GM19468 (cell line): ENCODE results near the gene LRP1B.
A peak's percentile ranks its signal among the peaks of the same experiment; 100 is the strongest.

Experiments used
- ATAC-seq: cut with Tn5 transposase; IDR thresholded peaks from one replicate; pipeline ENCODE4 v1.9.1; 2021; ENCODE audit warnings: mild to moderate bottlenecking, moderate library complexity, moderate number of reproducible peaks; ENCODE audit not compliant: unreplicated experiment; ENCODE audit errors: extremely low read depth

The LRP1B gene

DNA sequence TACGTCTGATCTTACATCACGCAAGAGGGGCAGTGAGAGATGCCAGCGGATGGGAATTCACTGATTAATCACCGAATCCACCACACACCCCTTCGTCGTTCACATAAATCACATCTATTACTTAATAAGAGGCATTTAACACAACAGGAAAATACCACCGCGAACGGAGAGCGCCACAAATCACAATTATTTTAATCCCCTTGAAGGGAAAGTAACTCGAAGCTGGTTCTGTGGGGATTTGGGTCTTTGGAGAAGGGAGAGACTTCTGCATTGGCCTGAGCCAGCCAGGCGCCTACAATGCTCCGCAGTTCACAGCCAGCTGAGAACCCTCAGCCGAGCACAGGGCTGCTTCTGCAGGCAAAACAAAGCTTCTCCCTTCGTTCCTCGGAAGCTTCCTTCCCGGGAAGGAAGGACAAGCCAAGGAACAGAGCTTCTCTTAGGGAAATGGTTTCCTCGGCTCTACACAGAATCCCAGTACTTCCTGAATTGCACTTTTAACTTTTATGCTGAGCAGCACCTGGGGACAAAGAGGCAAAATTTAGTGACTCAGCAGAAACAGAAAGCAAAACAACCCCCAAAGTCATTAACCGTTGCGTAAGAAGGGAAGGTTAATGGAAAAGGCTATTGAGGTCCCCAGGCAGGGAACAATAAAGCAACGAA lies at the start of gene LRP1B:
Gene LRP1B, minus strand, starts transcription at position 7 of the 660 bp plus-strand sequence. CDS start 287 bp downstream, outside the sequence.
- ATAC-seq, result no peak

DNA sequence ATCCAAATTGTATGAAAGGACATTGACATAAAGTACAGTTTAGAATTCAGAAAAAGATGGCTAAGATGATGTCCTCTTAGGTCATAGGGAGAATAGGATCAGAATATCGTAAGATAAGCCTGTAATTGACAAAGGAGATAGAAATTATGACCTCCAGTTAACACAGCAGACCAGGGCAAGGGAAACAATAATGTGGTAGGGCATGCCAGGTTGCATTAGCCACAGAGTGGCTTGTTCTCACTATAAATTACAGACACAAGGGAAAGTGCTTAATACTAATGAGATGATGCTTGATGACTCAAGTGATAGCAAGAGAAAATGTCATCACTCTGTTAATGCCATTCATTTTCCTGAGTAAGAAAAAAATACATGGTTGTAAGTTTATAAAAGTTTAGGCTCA lies 48.9 kb upstream of the LRP1B start:
- no peak for ATAC-seq

DNA sequence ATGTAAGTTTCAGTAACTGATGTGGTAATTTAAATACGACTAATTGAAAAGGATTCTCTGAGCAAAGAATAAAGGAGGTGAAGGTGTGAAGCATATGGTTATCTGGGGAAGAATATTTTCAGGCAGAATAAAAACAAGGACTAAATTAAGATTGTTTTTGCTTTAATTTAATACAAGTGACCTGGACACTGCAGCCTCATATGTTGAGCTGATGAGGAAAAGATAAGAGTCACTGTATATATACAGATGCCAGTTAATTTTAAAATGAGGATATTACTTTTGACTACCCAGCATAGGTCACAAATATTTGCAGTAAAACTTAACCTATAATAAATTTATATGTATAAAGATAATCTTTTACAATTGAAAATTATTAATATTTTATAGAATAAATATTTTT lies 47.8 kb upstream of the LRP1B start:
- ATAC-seq, result no peak

DNA sequence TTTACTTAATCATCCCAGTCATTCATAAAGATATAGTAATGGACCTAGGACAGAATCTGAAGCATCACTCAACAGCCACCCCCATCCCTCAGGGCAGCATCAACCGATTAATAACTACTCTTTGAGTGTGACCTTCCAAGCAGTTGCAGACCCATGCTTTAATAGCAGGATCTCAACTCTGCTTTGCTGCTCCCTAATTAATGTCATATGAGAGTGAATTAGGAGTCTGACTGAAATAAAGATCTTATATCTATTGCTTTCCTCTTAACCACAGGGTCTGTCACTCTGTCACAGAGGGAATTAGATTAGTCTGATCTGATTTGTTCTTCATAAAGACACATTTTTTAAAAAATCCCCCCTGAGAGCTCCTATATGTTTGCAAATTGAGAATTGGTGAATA lies 46.1 kb upstream of the LRP1B start:
- ATAC-seq, result no peak

DNA sequence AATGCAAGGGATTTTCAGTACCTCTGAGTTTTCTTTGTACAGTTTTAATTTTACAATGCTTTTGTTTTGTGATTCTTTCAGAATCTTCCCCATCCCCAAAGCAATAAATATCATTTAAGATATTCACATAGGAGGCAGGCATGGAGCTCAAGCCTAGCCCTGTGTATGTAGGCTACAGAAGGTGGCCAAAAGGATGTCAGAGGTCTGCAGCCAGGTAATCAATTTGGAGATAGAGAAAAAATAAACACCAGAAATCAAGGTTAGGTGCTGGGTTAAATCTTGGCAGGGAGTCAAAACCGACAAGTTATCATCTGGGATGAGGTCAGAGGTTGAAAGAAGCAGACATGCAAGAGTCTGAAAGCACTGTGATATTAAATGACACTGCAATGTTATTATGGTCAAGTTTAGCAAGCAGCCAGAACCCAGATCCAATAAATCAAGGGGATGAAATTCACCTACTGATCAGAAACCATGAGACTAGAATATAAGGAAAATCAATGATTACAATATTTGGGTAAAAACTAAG lies 45.1 kb upstream of the LRP1B start:
- no peak for ATAC-seq

DNA sequence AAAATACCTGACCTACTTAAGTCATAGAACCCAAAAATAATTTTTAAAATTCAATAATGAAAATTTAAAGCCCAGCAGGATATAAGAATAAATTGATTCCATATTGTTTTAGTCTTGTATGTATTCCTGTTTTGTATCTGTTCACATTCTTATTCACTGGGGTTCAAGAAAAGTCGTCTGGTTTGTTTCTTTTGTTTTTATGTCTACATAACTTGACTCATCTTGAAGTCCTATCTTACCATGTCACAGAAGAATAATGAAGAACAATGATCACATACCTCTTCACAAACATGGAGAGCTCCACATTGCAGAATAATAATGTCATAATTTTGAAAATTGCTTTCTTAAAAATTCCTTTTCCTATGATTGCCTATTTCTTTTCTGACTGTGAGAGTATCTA lies 43.4 kb upstream of the LRP1B start:
- ATAC-seq, result no peak

DNA sequence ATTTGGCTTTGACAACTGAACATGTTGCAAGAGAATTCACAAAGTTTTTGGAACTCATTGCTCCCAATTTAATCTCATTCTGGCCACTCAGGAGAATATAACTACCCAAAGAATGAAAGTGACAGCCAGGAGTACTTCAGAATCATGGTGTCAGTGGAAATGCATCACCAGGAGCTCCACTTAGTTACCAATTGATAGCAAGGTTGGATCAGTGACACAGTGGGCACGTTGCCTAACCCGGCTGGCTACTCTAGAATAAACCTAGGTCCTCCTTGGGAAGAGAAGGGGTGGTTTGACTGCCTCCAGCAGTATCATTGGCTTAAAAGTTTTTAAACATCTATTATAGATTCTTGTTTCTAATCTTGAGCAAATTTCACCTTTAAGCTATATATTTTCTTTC lies 40.0 kb upstream of the LRP1B start:
- no peak for ATAC-seq

DNA sequence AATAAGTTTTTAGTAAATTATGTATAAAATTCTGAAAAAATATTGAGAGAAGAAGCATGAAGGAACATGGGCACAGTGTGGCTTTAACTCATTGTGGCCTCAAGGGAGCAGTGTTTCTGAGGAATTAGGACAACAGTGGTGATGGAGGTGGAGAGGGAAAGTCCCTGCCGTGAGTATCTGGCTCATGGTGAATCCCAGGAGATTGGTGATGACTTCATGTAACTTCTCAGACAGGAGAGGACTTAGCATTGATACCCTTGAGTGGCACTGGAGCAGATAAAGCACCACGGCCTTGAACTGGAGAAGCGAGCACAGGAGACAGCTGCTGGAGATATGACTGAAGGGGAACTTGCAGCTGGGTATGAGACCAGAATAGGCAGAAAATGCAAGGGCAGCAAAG lies 35.0 kb upstream of the LRP1B start:
- peak; percentile 87 for ATAC-seq

DNA sequence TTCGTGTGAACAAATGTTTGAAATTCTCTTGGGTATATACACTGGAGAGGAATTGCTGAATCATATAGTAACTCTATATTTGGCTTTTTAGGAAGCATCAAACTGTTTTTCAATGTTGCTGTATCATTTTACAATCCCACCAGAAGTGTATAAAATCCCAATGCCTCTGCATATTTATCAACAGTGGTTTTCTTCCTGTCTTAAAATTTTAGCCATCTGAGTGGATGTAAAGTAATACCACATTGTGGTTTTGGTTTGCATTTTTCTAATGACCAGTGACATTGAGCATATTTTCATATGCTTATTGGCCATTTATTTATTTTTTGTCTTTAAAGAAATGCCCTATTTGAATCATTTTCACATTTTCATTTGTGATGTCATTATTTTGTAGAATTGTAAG lies 22.8 kb upstream of the LRP1B start:
- ATAC-seq, result no peak

DNA sequence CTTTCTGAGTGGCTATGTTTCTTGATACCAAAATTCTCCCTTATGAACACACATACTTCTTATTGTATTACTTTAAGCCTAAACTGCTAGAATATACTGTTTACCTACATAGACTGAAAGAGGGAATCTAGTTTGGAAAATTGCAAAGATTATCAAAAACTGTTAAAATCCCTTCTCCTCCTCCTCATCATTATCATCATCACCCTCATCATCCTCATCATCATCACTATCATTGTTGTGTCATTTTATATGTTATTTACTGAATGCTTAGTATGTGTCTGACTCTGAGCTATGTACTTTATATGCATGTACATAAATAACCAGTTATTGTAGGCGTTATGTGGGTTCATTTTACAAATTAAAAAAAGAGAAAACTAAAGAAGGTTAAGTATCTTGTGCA lies 19.6 kb upstream of the LRP1B start:
- no peak for ATAC-seq

DNA sequence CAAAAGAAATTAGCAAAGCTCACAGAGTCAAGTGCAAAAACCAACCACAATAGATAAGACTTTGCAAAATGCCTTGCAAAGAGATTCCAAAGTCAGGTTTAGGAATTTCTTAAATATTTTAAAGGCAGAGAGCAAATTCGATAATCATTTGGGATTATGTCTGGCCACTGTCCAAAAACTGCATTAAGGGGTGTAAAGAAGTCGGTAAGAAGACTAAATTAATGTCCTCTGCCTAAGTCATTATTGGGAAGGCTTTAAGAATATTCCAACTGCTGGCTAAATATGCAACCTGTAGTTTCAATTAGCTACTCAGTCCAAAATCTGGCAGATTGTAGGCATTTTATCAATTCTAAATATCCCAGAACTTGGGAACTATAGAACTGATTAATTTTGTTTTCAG lies 13.7 kb upstream of the LRP1B start:
- no peak for ATAC-seq

DNA sequence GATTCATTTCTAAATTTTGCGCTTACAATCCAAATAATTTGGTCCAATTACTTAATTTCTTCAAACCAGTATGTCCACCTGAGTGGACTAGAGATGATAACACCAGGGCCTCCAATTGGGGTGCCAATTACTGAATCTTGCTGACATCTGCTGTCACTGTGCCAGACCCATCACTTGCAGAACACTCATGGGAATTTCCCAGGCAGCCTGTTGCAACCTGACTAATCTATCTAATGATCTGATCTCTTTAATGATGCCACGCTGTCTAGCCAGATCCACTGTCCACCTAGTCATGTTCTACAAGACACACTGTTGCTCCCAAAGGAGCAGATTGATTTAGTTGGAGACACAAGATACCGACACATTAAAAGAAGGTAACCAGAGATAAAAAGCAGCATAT lies 11.8 kb upstream of the LRP1B start:
- ATAC-seq, result no peak

DNA sequence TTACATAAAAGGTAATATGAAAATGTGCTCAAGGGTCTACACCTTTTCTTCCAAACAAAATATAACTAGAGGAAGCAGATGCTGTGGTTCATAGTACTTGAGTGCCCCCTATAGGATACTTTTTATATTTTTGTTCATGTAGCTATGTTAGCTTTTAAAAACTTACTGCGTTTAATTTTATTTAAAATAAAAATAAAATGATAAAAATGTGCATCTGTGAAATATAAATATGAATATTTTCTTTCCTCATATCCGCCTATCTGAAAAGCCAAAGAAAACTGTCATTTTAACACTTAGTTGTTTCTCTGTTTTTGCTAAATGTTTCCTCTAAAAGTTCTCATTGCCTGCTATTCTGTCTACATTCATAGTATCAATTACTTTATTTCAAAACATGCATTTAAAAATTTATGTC lies 9.6 kb upstream of the LRP1B start:
- no peak for ATAC-seq

DNA sequence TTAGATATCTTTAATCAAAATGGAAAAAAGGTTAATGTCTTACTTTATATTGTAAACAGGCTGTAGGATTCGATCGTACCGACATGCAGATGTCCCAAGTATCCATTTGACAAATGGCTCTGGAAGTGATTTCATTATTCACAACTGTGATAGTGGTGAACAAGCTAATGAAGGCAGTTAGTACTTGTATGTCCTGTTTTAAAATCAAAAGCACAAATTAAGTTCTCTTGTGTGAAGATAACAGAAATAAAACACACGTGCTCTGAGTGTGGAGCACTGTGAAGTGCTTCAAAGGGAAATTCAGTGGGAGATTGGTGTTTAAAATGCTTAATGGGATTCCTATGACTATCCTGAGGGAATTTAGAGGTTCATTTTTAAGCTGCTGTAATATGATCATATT lies 8.6 kb upstream of the LRP1B start:
- no peak for ATAC-seq

DNA sequence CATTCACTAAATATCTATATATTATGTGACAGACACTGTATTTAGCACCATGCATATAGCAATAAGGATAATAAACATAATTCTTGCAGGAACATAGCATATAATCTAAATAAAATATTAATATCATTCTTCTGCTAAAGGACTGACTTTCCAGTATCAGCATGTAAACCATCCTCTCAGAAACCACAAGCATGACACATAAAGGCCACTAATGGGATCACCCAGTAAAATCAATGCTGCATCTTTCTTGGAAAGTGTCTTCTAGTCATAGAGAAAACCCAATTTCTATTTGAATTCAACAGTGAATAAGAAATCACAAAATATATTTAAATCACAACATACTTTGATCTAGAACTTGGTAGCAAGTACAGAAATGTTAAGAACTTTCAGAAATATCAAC lies 5.8 kb upstream of the LRP1B start:
- ATAC-seq, result no peak

DNA sequence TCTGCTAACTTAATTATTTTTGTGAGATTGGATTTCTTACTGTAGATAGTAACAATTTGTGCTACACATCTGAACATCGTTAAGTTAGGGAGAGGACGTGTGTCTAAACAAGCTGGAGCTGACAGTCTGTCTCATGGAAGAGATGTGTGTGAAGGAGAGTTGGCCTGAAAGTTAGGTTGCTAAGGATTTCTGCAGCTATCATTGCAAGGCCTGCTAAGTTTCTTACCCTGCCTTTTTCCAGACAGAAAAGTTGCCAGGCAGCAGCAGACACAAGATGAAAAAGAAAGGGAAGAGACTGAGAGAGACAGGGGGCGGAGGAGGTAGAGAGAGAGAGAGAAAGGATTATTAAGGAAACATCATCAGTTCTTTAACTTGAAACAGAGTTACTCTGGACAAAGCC lies 4.1 kb upstream of the LRP1B start:
- ATAC-seq, result no peak

DNA sequence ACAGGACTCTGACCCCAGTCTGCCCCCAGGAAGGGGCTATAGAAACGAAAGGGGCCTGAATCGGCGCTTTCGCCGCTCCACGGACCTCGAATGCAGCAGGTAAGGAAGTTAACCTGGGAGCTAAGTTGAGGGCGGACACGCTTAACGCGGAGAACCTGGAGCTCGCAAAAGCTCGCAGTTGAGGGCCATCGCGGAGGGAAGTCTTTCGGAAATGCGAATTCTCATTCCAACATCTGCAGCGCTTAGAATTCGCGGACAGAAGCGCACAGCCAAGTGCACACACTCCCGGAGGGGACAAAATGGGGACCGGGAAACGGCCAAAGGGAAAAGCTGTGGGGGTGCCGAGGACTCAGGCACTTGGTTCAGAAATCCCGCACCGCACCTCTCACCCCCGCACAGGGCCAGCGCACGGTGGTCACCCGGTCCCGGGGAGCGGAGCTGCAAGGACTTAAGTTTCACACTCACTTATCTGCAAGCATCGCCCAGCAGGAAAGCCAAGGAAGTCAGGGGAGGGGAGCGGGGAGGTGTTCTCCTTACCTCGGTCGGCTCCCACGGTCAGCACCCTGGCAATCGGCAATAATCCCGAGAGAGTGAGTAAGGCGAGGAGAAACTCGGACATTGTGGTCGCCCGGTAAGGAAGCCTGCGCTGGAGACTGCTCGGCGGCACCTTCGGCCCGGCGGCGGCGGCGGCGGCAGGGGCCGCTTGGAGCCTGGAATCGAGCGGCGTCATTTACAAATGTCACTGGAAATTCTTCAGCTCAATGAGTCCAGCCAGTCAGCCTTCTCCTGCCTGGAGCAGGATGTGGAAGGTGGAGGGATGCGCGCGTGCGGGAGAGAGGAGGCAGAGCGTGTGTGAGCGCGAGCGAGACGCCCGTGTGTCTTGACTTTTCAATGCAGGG lies 456 bp downstream of the LRP1B start:
- no peak for ATAC-seq

DNA sequence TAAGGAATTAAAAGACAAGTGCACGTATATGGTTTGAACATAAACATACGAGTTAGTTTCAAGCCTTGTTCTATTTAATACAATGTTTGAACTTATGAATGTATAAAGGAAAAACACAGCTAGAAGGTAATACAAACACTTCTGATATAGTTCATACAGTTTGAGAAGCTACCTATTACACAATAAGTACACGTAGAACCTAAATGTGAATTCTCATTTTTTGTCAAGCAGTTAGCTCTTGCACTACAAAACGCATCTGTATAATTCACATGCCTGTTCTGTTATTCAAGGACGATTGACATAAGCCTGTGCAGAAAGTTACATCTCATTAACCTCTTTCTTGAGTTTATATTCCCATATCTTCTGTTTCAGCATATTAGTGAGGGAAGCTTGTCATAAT lies 2.7 kb downstream of the LRP1B start:
- ATAC-seq, result no peak

DNA sequence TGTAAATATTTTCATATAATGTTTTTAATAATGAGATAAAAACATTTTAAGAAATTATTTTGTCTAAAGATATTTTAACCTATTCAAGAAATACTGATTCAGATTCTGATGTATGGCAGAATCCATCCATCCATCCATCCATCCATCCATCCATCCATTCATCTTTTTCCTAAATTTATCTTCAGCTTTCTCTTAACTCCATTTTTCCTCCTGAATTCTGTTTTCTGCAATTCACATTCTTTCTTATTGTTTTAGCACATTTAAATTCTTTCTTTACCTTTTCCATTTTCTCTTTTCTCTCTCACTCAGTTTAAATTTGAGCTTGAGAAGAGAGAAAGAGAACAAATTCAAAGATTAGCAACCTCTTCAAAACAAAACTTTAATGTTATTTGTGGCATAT lies 3.6 kb downstream of the LRP1B start:
- no peak for ATAC-seq

DNA sequence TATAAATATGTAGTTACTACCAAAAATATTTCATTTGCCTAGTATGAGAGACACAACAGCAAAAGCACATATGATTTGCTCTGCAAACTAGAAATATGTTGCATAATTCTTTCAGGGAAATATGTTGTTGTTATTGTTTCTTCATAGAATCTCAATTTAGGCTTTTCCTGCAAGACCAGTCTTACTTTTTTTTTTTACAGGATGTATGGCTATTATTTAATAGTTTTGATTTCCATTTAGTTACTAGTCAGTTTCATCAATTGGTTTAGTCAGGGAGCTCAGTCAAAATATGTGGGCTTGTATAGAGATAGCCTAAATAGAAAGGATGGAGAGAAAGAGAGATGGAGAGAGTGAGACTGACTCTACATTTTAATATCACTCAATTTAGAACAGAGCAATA lies 6.1 kb downstream of the LRP1B start:
- no peak for ATAC-seq

DNA sequence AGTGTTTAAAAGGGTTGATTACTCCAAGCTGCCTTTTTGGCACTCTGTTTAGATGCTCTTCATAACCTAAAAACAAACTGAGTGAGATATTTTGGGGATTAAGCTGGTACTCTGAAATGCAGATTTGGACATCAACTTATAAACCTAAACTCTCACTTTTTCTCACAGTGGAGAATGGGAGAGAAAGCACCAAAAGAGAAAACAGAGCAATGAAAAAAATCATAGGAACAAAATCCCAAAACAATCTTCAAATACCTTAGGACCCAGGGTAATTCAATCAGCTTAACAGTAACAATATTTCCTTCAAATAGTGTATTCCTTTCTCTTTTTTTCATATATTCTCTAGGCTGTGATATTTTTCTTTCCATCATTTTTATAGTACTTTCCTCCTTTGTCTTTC lies 11.5 kb downstream of the LRP1B start:
- no peak for ATAC-seq
